Glomerular visceral epithelial cell (primary cell): ENCODE measurements around the gene ZNF624.
"Not testable (repeated sequence)": the region's sequence is repeated elsewhere in the genome, so short reads cannot be mapped to it uniquely, and the experiment has no call there.

Experiments
- DNase-seq: peaks from one replicate; pipeline ENCODE4 v3.0.0-alpha.2; 2016; ENCODE audit errors: extremely low spot score

Gene ZNF624

DNA sequence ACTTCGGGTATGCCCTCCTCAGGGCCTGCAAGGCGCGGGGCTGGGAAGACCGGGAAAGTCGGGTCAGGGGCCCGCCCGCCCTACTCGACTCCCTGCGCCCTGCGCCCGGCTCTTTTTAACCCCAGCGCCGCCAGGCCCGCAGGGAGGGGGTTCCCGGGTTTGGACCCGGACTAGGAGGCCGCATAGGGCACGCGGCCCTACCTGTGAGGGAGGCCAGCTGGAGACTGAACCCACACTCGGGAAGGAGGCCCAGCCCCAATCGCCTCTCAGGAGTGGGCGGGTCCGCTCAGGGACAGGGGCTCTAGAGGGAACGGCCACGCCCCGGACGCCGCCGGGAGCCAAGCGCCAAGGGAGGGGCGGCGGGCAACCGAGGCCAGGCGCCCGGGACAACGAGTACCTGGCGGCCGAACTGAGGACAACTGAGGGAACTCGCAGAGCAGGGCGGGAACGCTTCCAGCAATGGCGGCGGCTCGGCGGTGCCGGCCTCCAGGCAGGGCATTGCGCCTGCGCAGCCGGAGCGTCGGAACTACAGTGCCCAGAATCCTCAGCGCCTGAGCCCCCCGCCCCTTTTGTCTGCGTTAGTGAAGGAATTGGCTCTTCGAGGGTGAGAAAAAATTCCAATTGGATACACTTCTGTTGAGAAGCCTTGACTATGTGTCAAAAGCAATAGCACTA is at the start of gene ZNF624:
TSS of gene ZNF624 (minus strand) at position 484 of the 675 bp plus-strand sequence.
- DNase-seq = peak; percentile 95

GRCh38 chr17:16697603-16698002 is 44.0 kb upstream of the ZNF624 start:
- not testable (repeated sequence) for DNase-seq

DNA sequence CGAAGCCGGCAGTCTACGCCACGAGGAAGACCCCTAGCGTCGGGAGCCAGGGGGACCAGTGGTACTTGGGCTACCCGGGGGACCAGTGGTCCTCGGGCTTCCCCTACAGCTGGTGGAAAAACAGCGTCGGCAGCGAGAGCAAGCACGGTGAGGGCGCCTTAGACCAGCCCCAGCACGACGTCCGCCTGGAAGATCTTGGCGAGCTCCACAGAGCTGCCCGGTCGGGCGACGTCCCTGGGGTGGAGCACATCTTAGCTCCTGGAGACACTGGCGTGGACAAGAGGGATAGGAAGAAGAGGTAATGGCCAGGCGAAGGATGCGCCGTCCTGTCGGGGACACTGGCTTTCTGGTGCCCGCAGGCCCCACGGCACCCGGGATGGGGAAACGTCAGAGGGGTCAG is 36.8 kb upstream of the ZNF624 start:
- DNase-seq = not testable (repeated sequence)

DNA sequence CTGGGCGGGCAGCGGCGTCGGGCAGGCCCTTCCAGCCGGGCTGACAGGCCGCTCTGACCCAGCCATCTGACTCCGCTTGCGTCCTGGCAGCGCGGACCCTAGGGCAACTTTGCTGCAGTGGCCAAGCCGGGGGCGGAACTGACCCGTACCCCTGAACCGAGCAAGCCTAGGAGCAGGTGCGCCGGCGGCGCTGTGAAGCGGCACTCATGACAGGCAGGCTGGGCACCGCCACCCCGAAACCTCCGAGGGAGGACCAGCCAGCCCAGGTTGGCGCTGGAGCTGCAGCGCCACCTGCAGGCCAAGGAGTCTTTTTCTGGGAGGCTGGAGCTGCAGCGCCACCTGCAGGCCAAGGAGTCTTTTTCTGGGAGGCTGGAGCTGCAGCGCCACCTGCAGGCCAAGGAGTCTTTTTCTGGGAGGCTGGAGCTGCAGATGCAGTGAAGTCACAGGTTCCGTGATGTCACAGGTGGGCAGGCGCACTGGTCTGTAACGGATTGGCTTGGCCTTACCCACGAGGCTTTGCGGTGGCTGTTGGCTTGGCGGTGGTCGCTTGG is 36.2 kb upstream of the ZNF624 start, which contains the start of gene CCDC144A:
TSS of gene CCDC144A (plus strand) at position 511 of the 551 bp plus-strand sequence. CDS start 160 bp downstream, outside the sequence.
- DNase-seq = not testable (repeated sequence)

DNA sequence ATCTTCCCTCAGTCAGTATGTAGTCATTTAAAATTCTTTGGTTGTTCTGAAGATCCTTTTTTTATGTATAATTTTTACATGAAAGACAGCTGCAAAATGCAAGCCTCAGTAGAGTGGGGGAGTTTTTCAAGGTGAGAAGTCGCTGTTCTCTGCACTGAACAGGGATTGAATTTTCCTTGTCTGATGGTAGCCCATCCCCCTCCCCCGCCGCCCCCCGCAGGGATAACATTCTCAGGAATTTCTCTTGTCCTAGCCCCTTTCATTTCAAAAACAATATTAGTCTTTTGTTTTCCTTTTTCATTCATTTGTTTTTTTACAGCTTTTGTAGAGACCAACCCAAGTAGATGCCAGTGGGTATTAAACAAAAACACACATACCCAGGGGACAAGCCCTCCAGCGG is 33.5 kb upstream of the ZNF624 start:
- not testable (repeated sequence) for DNase-seq

DNA sequence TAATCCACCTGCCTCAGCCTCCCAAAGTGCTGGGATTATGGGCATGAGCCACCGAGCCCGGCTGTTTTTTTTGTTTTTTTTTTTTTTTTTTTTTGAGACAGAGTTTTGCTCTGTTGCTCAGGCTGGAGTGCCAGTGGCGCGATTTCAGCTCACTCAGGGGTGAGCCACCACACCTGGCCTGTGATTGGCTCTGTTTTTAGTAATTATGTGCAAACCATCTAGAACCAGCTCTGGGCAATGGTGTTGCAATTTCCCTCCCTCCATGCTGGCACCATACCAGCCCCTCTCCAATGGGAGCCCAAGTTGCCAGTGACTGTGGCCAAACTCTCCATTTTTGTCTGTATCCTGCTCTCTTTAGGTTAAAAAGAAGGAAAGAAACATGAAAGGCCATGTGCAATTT is 32.4 kb upstream of the ZNF624 start:
- DNase-seq = not testable (repeated sequence)

GRCh38 chr17:16683290-16684138 is 29.9 kb upstream of the ZNF624 start:
- not testable (repeated sequence) for DNase-seq

GRCh38 chr17:16676676-16677268 is 23.1 kb upstream of the ZNF624 start:
- DNase-seq = no peak

GRCh38 chr17:16666907-16667636 is 13.4 kb upstream of the ZNF624 start:
- not testable (repeated sequence) for DNase-seq

DNA sequence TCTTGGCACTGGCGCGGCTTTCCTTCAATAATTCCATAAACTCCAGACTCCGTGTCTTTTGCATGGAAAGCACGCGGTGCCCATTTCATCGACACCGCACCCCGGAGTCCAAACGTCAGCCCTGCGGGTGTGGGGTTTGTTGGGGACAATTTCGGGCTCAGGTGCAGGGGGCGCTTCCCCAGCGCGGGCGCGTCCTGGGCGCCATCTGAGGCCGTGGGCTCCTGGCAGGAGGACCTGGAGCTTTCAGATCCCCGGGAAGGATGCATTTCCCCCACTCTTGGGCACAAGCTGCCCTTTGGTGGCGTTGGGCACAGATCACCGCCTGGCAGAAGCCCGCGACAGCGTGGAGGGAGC is 12.9 kb upstream of the ZNF624 start:
- DNase-seq = not testable (repeated sequence)

DNA sequence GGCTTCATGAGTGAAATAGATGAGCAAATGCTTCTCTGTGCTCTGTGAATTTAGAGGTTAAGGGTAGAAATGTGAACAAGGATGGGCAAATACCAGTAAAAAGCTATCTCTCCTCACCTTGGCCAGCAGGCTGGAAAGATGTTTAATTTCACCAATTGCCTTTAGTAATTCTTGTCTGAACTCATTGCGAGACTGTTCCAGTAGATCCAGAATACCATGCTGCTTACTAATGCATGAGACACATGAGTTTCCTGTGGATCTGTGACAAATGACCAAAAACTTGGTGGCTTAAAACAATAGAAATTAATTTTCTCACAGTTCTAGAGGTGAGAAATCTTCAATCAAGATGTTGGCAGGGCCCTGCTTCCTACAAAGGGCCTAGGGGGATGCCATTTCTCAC is 9.3 kb upstream of the ZNF624 start:
- DNase-seq = no peak

DNA sequence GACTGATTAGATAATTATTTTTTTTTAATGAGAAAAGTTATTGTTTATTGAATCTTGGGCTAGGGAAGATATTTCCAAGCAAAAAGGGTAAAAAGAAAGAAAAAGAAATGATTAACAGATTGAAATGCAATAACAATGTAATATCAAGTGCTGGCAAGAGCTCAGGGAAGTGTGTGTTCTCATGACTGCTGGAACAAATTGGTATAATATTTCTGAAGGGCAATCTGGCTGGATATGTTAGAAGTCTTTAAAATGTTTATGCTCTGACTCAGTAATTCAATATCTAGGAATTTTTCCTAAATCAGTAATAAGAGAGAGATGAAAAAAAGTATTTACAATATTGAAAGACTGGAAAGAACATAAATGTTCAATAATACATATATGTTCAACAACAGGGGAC is 7.6 kb upstream of the ZNF624 start:
- DNase-seq = no peak

GRCh38 chr17:16652847-16653366 is 743 bp downstream of the ZNF624 start:
- peak; percentile 6 for DNase-seq

DNA sequence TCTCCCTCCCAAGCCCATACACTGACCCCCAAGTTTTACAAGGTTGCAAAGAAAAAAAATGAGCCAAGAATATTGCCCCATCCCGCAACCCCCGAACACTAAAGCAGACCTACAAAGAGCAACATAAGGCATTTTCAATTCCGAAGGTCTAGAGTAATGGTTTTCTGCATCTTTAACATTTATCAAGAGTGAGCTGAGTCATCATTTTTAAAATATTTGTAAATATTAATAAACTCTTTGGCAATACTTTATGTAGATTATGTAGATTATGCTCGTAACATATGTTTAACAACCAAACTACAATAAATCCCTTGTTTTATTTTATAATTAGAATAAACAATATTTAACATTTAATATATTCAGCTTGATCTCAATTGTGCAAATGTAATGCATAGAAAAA is 1.4 kb downstream of the ZNF624 start:
- DNase-seq = no peak

- DNase-seq = no peak
These were observed 4.1 kb downstream of the ZNF624 start for GRCh38 chr17:16649585-16649984.

DNA sequence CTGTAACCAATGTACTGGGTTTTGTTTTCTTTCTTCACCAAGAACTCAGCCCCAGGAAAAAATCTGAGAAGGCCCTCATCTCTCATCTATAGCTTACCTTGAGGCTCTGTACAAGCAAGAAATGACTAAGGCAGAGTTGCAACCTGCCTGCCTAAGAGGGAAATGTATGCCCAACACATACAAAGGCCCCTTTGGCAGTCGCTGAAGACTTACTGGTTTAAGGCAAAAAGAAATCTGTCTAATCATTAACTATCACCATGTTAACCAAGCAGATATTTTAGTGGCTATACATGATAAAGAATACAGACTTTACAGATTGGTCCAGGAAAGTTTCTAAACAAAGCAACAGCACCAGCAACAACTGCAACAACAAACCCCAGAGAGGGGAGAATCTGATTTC is 14.2 kb downstream of the ZNF624 start:
- no peak for DNase-seq

DNA sequence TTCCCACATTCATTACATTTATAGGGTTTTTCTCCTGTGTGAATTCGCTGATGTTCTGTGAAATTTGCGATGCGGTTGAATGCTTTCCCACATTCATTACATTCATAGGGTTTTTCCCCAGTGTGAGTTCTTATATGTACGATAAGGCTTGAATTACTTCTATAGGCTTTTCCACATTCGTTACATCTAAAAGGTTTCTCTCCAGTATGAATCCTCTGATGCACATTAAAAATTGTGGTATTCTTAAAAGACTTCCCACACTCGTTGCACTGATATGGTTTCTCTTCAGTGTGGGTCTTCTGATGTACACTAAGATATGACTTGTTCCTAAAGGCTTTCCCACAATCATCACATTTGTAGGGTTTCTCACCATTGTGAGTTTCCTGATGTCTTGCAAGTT is 30.4 kb downstream of the ZNF624 start:
- DNase-seq = no peak

- DNase-seq = no peak
These were observed 30.9 kb downstream of the ZNF624 start for GRCh38 chr17:16622540-16623277.

- no peak for DNase-seq
These were observed 36.1 kb downstream of the ZNF624 start for GRCh38 chr17:16617481-16618060.

- DNase-seq = no peak
These were observed 54.1 kb downstream of the ZNF624 start for GRCh38 chr17:16599537-16599936.
